GM23248 (cell line): ENCODE data around the gene DNAI2. TPM values are rescaled to one million over a fixed set of nuclear protein-coding genes. Genes with fewer than 3 reads are reported as not detected.
A peak's percentile ranks its signal among the peaks of the same experiment; 100 is the strongest.

Experiments used
- DNase-seq: peaks from one replicate; pipeline ENCODE4 v3.0.0-alpha.2; 2015
- H2AFZ ChIP-seq: fragments of 200-600 bp; sonication (generic); 2 replicates; pipeline ENCODE4 v1.6.1; 2016; ENCODE audit warnings: antibody characterized with exemption
- H3F3A ChIP-seq: fragments of 200-600 bp; sonication (generic); 2 replicates; pipeline ENCODE4 v1.6.1; 2016; ENCODE audit warnings: mild to moderate bottlenecking, antibody characterized with exemption, mixed run types; ENCODE audit not compliant: insufficient read depth
- H3K27ac ChIP-seq: fragments of 200-600 bp; sonication (generic); 2 replicates; pipeline ENCODE4 v1.5.1; 2016; ENCODE audit warnings: mild to moderate bottlenecking
- H3K27me3 ChIP-seq: fragments of 200-600 bp; sonication (generic); replicated peaks from 2 replicates; pipeline ENCODE4 v1.6.1; 2016; ENCODE audit warnings: mild to moderate bottlenecking; ENCODE audit not compliant: insufficient read depth
- H3K36me3 ChIP-seq: fragments of 200-600 bp; sonication (generic); 2 replicates; pipeline ENCODE4 v1.6.1; 2016; ENCODE audit warnings: low read depth, mild to moderate bottlenecking
- H3K4me1 ChIP-seq: fragments of 200-600 bp; sonication (generic); 2 replicates; pipeline ENCODE4 v1.6.1; 2016; ENCODE audit warnings: mild to moderate bottlenecking; ENCODE audit not compliant: insufficient read depth
- H3K4me2 ChIP-seq: fragments of 200-600 bp; sonication (generic); one replicate; pipeline ENCODE4 v1.6.1; 2016; ENCODE audit warnings: mild to moderate bottlenecking; ENCODE audit not compliant: unreplicated experiment
- H3K4me3 ChIP-seq: fragments of 200-600 bp; sonication (generic); 2 replicates; pipeline ENCODE4 v1.5.1; 2016; ENCODE audit warnings: mild to moderate bottlenecking
- H3K79me2 ChIP-seq: fragments of 200-600 bp; sonication (generic); 2 replicates; pipeline ENCODE4 v1.6.1; 2016; ENCODE audit warnings: mild to moderate bottlenecking; ENCODE audit not compliant: insufficient read depth
- H3K9ac ChIP-seq: fragments of 200-600 bp; sonication (generic); 2 replicates; pipeline ENCODE4 v1.6.1; 2016; ENCODE audit warnings: mild to moderate bottlenecking
- H3K9me2 ChIP-seq: fragments of 200-600 bp; sonication (generic); 2 replicates; pipeline ENCODE4 v1.6.1; 2016; ENCODE audit warnings: mixed run types, mild to moderate bottlenecking, moderate library complexity; ENCODE audit not compliant: insufficient read depth
- H3K9me3 ChIP-seq: fragments of 200-600 bp; sonication (generic); one replicate; pipeline ENCODE4 v1.6.1; 2017; ENCODE audit warnings: low read depth
- H4K20me1 ChIP-seq: fragments of 200-600 bp; sonication (generic); 2 replicates; pipeline ENCODE4 v1.6.0; 2016; ENCODE audit not compliant: insufficient read depth
- EZH2 ChIP-seq: fragments of 200-600 bp; sonication (generic); IDR thresholded peaks from 2 replicates; pipeline ENCODE4 v1.6.1; 2018; ENCODE audit warnings: antibody characterized with exemption, mild to moderate bottlenecking; ENCODE audit not compliant: insufficient read depth, poor library complexity, severe bottlenecking
- EZH2phosphoT487 ChIP-seq: fragments of 200-600 bp; sonication (generic); IDR thresholded peaks from 2 replicates; pipeline ENCODE4 v1.6.1; 2018; ENCODE audit warnings: antibody characterized with exemption, moderate library complexity, mild to moderate bottlenecking, low read depth; ENCODE audit not compliant: insufficient read depth
- WGBS, 2 experiments: methylation state at CpG; one replicate each; pipeline ENCODE4 v1.1.6; 2015 to 2017; ENCODE audit warnings: low lambda C conversion rate in 2 of 2, low coverage in 1 of 2; ENCODE audit errors: missing lambda C conversion rate in 2 of 2; 5-methylcytosine and 5-hydroxymethylcytosine counted together
- in situ Hi-C: fragments of 300-500 bp; cut with MboI; formaldehyde crosslinking; loops from 2 replicates; pipeline ENCODE4 v1.15.0; 2020
- polyA plus RNA-seq: library from polyadenylated mRNA; unstranded; fragments of >200 nt; fragmentation: Nextera tagmentation; extraction: Ambion mirVana; gene quantifications from 2 replicates; pipeline ENCODE4 v1.2.1, GENCODE V29; 2016
- total RNA-seq: library from RNA; depleted of rRNA; stranded (reverse); fragments of >200 nt; shearing (Covaris generic); gene quantifications from 2 replicates; pipeline ENCODE4 v1.2.3, GENCODE V29; 2014

The DNAI2 gene
- total and polyA plus RNA-seq, 2 experiments from 2014 or later = not detected

GRCh38 chr17:74358697-74359096, 84.7 kb downstream of the DNAI2 start:
- DNase-seq = no peak
- Histone ChIP-seq H3K4me2 (no peak overlapping the region), H3K9me2 (no peaks in the 10 kb centered on the region), H3F3A (no peaks in the 10 kb centered on the region), H3K4me1 (no peaks in the 10 kb centered on the region), H3K36me3 (no peaks in the 10 kb centered on the region), H3K9me3 (no peaks in the 10 kb centered on the region), H3K27ac (no peak overlapping the region), H3K4me3 (no peak overlapping the region), H2AFZ (no peak overlapping the region), H3K79me2 (no peaks in the 10 kb centered on the region), H3K27me3 (peaks cover 54% of the 10 kb centered on the region), H3K9ac (no peak overlapping the region), H4K20me1 (no peaks in the 10 kb centered on the region)
- TF ChIP-seq EZH2 = no peak
- TF ChIP-seq EZH2phosphoT487 = no peak
- WGBS, 2 experiments = 51 to 53% methylated on average over 9 of the region's 9 CpGs
- in situ Hi-C loops = no loop called here

- in situ Hi-C loops = no loop called here
Observed at GRCh38 chr17:74359916-74360315, 85.9 kb downstream of the DNAI2 start.

GRCh38 chr17:74360899-74361229, 86.8 kb downstream of the DNAI2 start:
- no peaks in the 10 kb centered on the region for H4K20me1 ChIP-seq
- H3K27ac ChIP-seq = no peak overlapping the region
- no peak overlapping the region for H3K4me3 ChIP-seq
- peaks cover 40% of the 10 kb centered on the region for H3K27me3 ChIP-seq
- no peak overlapping the region for H3K9ac ChIP-seq
- H3K79me2 ChIP-seq = no peaks in the 10 kb centered on the region
- H2AFZ ChIP-seq = no peak overlapping the region
- no peak overlapping the region for H3K4me2 ChIP-seq
- H3K4me1 ChIP-seq = no peaks in the 10 kb centered on the region
- H3K9me2 ChIP-seq = no peaks in the 10 kb centered on the region
- TF ChIP-seq EZH2 (no peak), EZH2phosphoT487 (no peak)
- in situ Hi-C loops = no loop called here
- no peaks in the 10 kb centered on the region for H3K9me3 ChIP-seq
- H3F3A ChIP-seq = no peaks in the 10 kb centered on the region
- H3K36me3 ChIP-seq = no peaks in the 10 kb centered on the region
- DNase-seq = no peak
- 41 to 46% methylated on average over 7 of the region's 7 CpGs for WGBS, 2 experiments

More at GRCh38 chr17:74359916-74360315, 85.9 kb downstream of the DNAI2 start:
- no peaks in the 10 kb centered on the region for H3K36me3 ChIP-seq
- no peak overlapping the region for H3K9ac ChIP-seq
- H2AFZ ChIP-seq = no peak overlapping the region
- DNase-seq = no peak
- no peaks in the 10 kb centered on the region for H3K4me1 ChIP-seq
- H3K9me2 ChIP-seq = no peaks in the 10 kb centered on the region
- H3K27me3 ChIP-seq = peaks cover 49% of the 10 kb centered on the region
- no peaks in the 10 kb centered on the region for H3F3A ChIP-seq
- no peaks in the 10 kb centered on the region for H3K9me3 ChIP-seq
- H4K20me1 ChIP-seq = no peaks in the 10 kb centered on the region
- no peak overlapping the region for H3K4me2 ChIP-seq
- no peak for TF ChIP-seq EZH2
- no peak for TF ChIP-seq EZH2phosphoT487
- H3K4me3 ChIP-seq = no peak overlapping the region
- no peak overlapping the region for H3K27ac ChIP-seq
- H3K79me2 ChIP-seq = no peaks in the 10 kb centered on the region
- WGBS, 2 experiments = 73 to 74% methylated on average over 22 of the region's 22 CpGs

- no peak for TF ChIP-seq EZH2
- no peak for TF ChIP-seq EZH2phosphoT487
- H3K27me3 ChIP-seq = peaks cover 34% of the 10 kb centered on the region
Observed at GRCh38 chr17:74361230-74362068, 87.4 kb downstream of the DNAI2 start, which contains the start of gene BTBD17. TSS of gene BTBD17 (minus strand) at chr17:74361868. CDS start at chr17:74361819, 49 bp downstream.

More at GRCh38 chr17:74361230-74362068, 87.4 kb downstream of the DNAI2 start, which contains the start of gene BTBD17:
- no peak within 1 kb of the TSS for H2AFZ ChIP-seq
- H3K36me3 ChIP-seq = no peaks in the 10 kb centered on the region
- peak; percentile 55 for DNase-seq
- no peaks in the 10 kb centered on the region for H3K4me1 ChIP-seq
- no peaks in the 10 kb centered on the region for H3K9me3 ChIP-seq
- no peak within 1 kb of the TSS for H3K27ac ChIP-seq
- in situ Hi-C loops = no loop called here
- WGBS, 2 experiments = 8% methylated on average over 26 to 28 of the region's 28 CpGs
- no peaks in the 10 kb centered on the region for H4K20me1 ChIP-seq
- H3K9me2 ChIP-seq = no peaks in the 10 kb centered on the region
- no peaks in the 10 kb centered on the region for H3F3A ChIP-seq
- no peak within 1 kb of the TSS for H3K4me3 ChIP-seq
- no peak within 1 kb of the TSS for H3K9ac ChIP-seq
- no peak within 1 kb of the TSS for H3K4me2 ChIP-seq
- H3K79me2 ChIP-seq = no peaks in the 10 kb centered on the region
